Measurements from ENCODE around the gene AFAP1. TPM values are rescaled to one million over a fixed set of nuclear protein-coding genes. Genes with fewer than 3 reads are reported as not detected.

Gene AFAP1
- total RNA-seq (2014; rRNA removed) (42.1 and 51.4 TPM in 2 replicates), Bru-seq, nascent RNA (percentile 92 among the genes with signal in this experiment), BruChase-seq, experiment 1, labeled RNA remaining after a 6-hour chase (percentile 87 among the genes with signal in this experiment), BruChase-seq, experiment 2, labeled RNA remaining after a 2-hour chase (percentile 83 among the genes with signal in this experiment)
- long read RNA-seq, full-length matches to known transcripts = 13 of 83 reads
- long read RNA-seq, partial matches to known transcripts = 6 of 83 reads
- long read RNA-seq, other reads (novel, unspliced or antisense) = 64 of 83 reads

GRCh38 chr4:7939377-7940108, at the start of gene AFAP1:
Gene AFAP1 (minus strand): TSS chr4:7939861. CDS start chr4:7872078, 67,783 bp downstream.
- Histone ChIP-seq H3K27ac (ENCODE audit: low read length) (peak within 1 kb of the TSS; percentile 51), H4K20me1 (ENCODE audit: low read length) (peaks cover 22% of the 10 kb centered on the region), H3K27me3 (ENCODE audit: low read length) (no peaks in the 10 kb centered on the region), H3F3A (ENCODE audit: low read length, unreplicated experiment) (no peaks in the 10 kb centered on the region), H3K9me3 (ENCODE audit: low read length) (no peaks in the 10 kb centered on the region), H3K79me2 (ENCODE audit: low read length) (peaks cover 51% of the 10 kb centered on the region), H3K9ac (ENCODE audit: low read length) (peak within 1 kb of the TSS; percentile 90), H3K4me3 (ENCODE audit: low read length) (peak within 1 kb of the TSS; percentile 93), H3K36me3 (ENCODE audit: low read depth, low read length) (no peaks in the 10 kb centered on the region), H3K9me2 (replicated peaks; ENCODE audit: low read length) (no peaks in the 10 kb centered on the region), H3K4me2 (ENCODE audit: low read length) (peak within 1 kb of the TSS; percentile 82), H2AFZ (ENCODE audit: low read length) (peak within 1 kb of the TSS; percentile 79), H3K4me1 (ENCODE audit: insufficient read depth, low read length) (peaks cover 43% of the 10 kb centered on the region)
- no TSS peak for BruUV-seq (replicated peaks)
- DNase-seq (peak; percentile 83), ATAC-seq (peak; percentile 79)
- ChIA-PET CTCF (interaction anchor here (0.9 kb wide), 1 partner anchor 135 kb away, joined by 3 read pairs; no protein-coding TSS in a partner anchor), POLR2A (ENCODE audit: unreplicated experiment) (interaction anchor here (0.6 kb wide), 4 partner anchors 49 to 1739 kb away, joined by 5 to 13 read pairs (median 8); partner anchors contain the start of gene JAKMIP1)
- TF ChIP-seq EZH2 (IDR thresholded peaks at IDR 0.05; ENCODE audit: low read length, unreplicated experiment) (no peak), CTCF (conservative IDR thresholded peaks at IDR 0.05; ENCODE audit: low read depth, low read length) (no peak), EZH2phosphoT487 (IDR thresholded peaks at IDR 0.05; ENCODE audit: borderline replicate concordance, low read length) (no peak)
- intact Hi-C loops (cut with micrococcal nuclease) = no loop called here

GRCh38 chr4:7988437-7988836, 48.8 kb upstream of the AFAP1 start:
- intact Hi-C loops (cut with micrococcal nuclease) = loop anchor here (5.0 kb wide), 1 partner anchor 106 kb away; no protein-coding TSS in a partner anchor
- peak overlapping the region; percentile 61 for H3K4me2 ChIP-seq (ENCODE audit: low read length)
- no peak for TF ChIP-seq EZH2 (IDR thresholded peaks at IDR 0.05; ENCODE audit: low read length, unreplicated experiment)
- no peak for TF ChIP-seq EZH2phosphoT487 (IDR thresholded peaks at IDR 0.05; ENCODE audit: borderline replicate concordance, low read length)
- no peak for TF ChIP-seq CTCF (conservative IDR thresholded peaks at IDR 0.05; ENCODE audit: low read depth, low read length)

More at GRCh38 chr4:7988437-7988836, 48.8 kb upstream of the AFAP1 start:
- Histone ChIP-seq H3K9ac (ENCODE audit: low read length) (peak overlapping the region; percentile 35; the same call in 1 of the 2 replicates), H4K20me1 (ENCODE audit: low read length) (no peaks in the 10 kb centered on the region), H3K79me2 (ENCODE audit: low read length) (no peaks in the 10 kb centered on the region), H2AFZ (ENCODE audit: low read length) (peak overlapping the region; percentile 40; the same call in 1 of the 2 replicates), H3K27me3 (ENCODE audit: low read length) (no peaks in the 10 kb centered on the region), H3F3A (ENCODE audit: low read length, unreplicated experiment) (no peaks in the 10 kb centered on the region), H3K36me3 (ENCODE audit: low read depth, low read length) (no peaks in the 10 kb centered on the region), H3K4me3 (ENCODE audit: low read length) (no peak overlapping the region), H3K9me2 (replicated peaks; ENCODE audit: low read length) (no peaks in the 10 kb centered on the region), H3K9me3 (ENCODE audit: low read length) (no peaks in the 10 kb centered on the region), H3K27ac (ENCODE audit: low read length) (peak overlapping the region; percentile 66), H3K4me1 (ENCODE audit: insufficient read depth, low read length) (peaks cover 15% of the 10 kb centered on the region)
- DNase-seq = peak; percentile 74
- ChIA-PET POLR2A (ENCODE audit: unreplicated experiment) (interaction anchor here (0.5 to 0.6 kb wide), 2 partner anchors 48 to 160 kb away, joined by 5 to 6 read pairs; no protein-coding TSS in a partner anchor), CTCF (interaction anchor here (0.8 to 1.4 kb wide), 2 partner anchors 26 to 186 kb away, joined by 3 to 11 read pairs; no protein-coding TSS in a partner anchor)
- peak; percentile 56 for ATAC-seq
- BruUV-seq (replicated peaks) = no TSS peak
